Natural killer cell (primary cell): ENCODE data around the gene LAT. TPM values are rescaled to one million over a fixed set of nuclear protein-coding genes. Genes with fewer than 3 reads are reported as not detected.
"Not testable (repeated sequence)": the region's sequence is repeated elsewhere in the genome, so short reads cannot be mapped to it uniquely, and the experiment has no call there.

Experiments used
- ATAC-seq, 3 donors: fragments of 150-1000 bp in 2 of 3; fragments of 200-7000 bp in 1 of 3; cut with Tn5 transposase; 1 replicate in 1 of 3; 2 replicates in 2 of 3; pipeline ENCODE4 v1.10.0; 2021; ENCODE audit warnings: mild to moderate bottlenecking in 2 of 3, moderate library complexity in 2 of 3
- DNase-seq, 2 donors: peaks; one replicate each; pipeline versions ENCODE4 v3.0.0 to v3.0.0-alpha.2; 2013 to 2021; ENCODE audit warnings: mixed read lengths in 1 of 2
- H3K27ac ChIP-seq: one replicate; pipeline ENCODE4 v1.5.1; 2013; ENCODE audit warnings: mild to moderate bottlenecking, low read length
- H3K27me3 ChIP-seq: one replicate; pipeline ENCODE4 v1.6.1; 2013; ENCODE audit warnings: low read length; ENCODE audit not compliant: control insufficient read depth, insufficient read depth
- H3K36me3 ChIP-seq: one replicate; pipeline ENCODE4 v1.6.1; 2013; ENCODE audit warnings: low read length; ENCODE audit not compliant: control insufficient read depth, insufficient read depth
- H3K4me1 ChIP-seq: one replicate; pipeline ENCODE4 v1.6.1; 2013; ENCODE audit warnings: low read length; ENCODE audit not compliant: control insufficient read depth, insufficient read depth
- H3K4me3 ChIP-seq: one replicate; pipeline ENCODE4 v1.5.1; 2013; ENCODE audit warnings: low read length
- H3K9me3 ChIP-seq: one replicate; pipeline ENCODE4 v1.6.1; 2013; ENCODE audit warnings: low read length; ENCODE audit not compliant: control insufficient read depth, insufficient read depth
- H3K27ac Mint-ChIP-seq, 2 donors: one replicate each; pipeline ENCODE4 v1.8.0; 2022; ENCODE audit warnings: mild to moderate bottlenecking in 2 of 2, mixed read lengths in 2 of 2, moderate library complexity in 1 of 2
- H3K27me3 Mint-ChIP-seq, 2 donors: one replicate each; pipeline ENCODE4 v1.8.0; 2022; ENCODE audit warnings: low read depth in 2 of 2, mixed read lengths in 2 of 2
- H3K36me3 Mint-ChIP-seq: one replicate; pipeline ENCODE4 v1.8.0; 2022; ENCODE audit warnings: mixed read lengths
- H3K4me1 Mint-ChIP-seq, 2 donors: one replicate each; pipeline ENCODE4 v1.8.0; 2022; ENCODE audit warnings: mixed read lengths in 2 of 2
- H3K4me3 Mint-ChIP-seq: one replicate; pipeline ENCODE4 v1.8.0; 2022; ENCODE audit warnings: mild to moderate bottlenecking, moderate library complexity, mixed read lengths
- H3K9me3 Mint-ChIP-seq, 2 donors: one replicate each; pipeline ENCODE4 v1.8.0; 2022; ENCODE audit warnings: mixed read lengths in 2 of 2
- CTCF ChIP-seq: fragments of 200-600 bp; IDR thresholded peaks from one replicate; pipeline ENCODE4 v1.8.0; 2022; ENCODE audit warnings: antibody characterized with exemption
- WGBS: methylation state at CpG from one replicate; pipeline ENCODE4 v1.1.7; 2013; ENCODE audit warnings: missing lambda C conversion rate; ENCODE audit not compliant: insufficient coverage; 5-methylcytosine and 5-hydroxymethylcytosine counted together
- intact Hi-C: fragments of 100-400 bp; cut with micrococcal nuclease; formaldehyde crosslinking; loops from one replicate; pipeline ENCODE4 v1.14.2; 2022
- total RNA-seq, 4 donors: library from RNA; stranded (reverse); fragments of 120-200 nt in 1 of 4; gene quantifications; one replicate each; pipeline versions ENCODE4 v1.2.3 to v1.2.4, GENCODE V29; 2013 to 2022

The LAT gene
- total RNA-seq, 3 donors from 2014 or later (not counting 1 experiment from before 2014, with no cell fraction given) = 130 to 148 (median 147) TPM

GRCh38 chr16:28964496-28964895, 20.4 kb upstream of the LAT start:
- Histone ChIP-seq H3K27ac (no peak overlapping the region), H3K9me3 (no peaks in the 10 kb centered on the region), H3K4me1 (peaks cover 9% of the 10 kb centered on the region), H3K27me3 (no peaks in the 10 kb centered on the region), H3K4me3 (no peak overlapping the region), H3K36me3 (peaks cover 43% of the 10 kb centered on the region)
- Mint-ChIP-seq H3K4me3 (no peak overlapping the region), H3K27ac (no peak overlapping the region), H3K27me3 (no peaks in the 10 kb centered on the region), H3K9me3 (no peaks in the 10 kb centered on the region), H3K4me1 (peaks cover 5 to 13% of the 10 kb centered on the region in 2 donors), H3K36me3 (peaks cover 10% of the 10 kb centered on the region)
- intact Hi-C loops = no loop called here
- no peak for TF ChIP-seq CTCF
- no peak for DNase-seq
- WGBS = 92% methylated on average over 2 of the region's 2 CpGs
- ATAC-seq = no peak

GRCh38 chr16:28967156-28967555, 17.7 kb upstream of the LAT start:
- Histone ChIP-seq H3K27me3 (no peaks in the 10 kb centered on the region), H3K4me1 (peaks cover 9% of the 10 kb centered on the region), H3K27ac (no peak overlapping the region), H3K36me3 (peaks cover 31% of the 10 kb centered on the region), H3K4me3 (no peak overlapping the region), H3K9me3 (no peaks in the 10 kb centered on the region)
- ATAC-seq (peak in 1 of 3 donors; percentile 24), DNase-seq (no peak)
- H3K27ac Mint-ChIP-seq = no peak overlapping the region
- peaks cover 0 to 13% of the 10 kb centered on the region in 2 donors for H3K4me1 Mint-ChIP-seq
- TF ChIP-seq CTCF = no peak
- WGBS = 93% methylated on average over 4 of the region's 4 CpGs
- H3K36me3 Mint-ChIP-seq = no peaks in the 10 kb centered on the region
- H3K9me3 Mint-ChIP-seq = no peaks in the 10 kb centered on the region
- intact Hi-C loops = no loop called here
- no peaks in the 10 kb centered on the region for H3K27me3 Mint-ChIP-seq
- no peak overlapping the region for H3K4me3 Mint-ChIP-seq

- H3K27ac Mint-ChIP-seq, H3K27me3 Mint-ChIP-seq, DNase-seq, H3K27me3 ChIP-seq, H3K36me3 Mint-ChIP-seq, H3K27ac ChIP-seq, H3K36me3 ChIP-seq, H3K4me1 ChIP-seq, H3K9me3 ChIP-seq, H3K4me3 Mint-ChIP-seq, H3K4me3 ChIP-seq, ATAC-seq, intact Hi-C loops, H3K9me3 Mint-ChIP-seq: not testable (repeated sequence)
- WGBS = 92% methylated on average over 2 of the region's 2 CpGs
- H3K4me1 Mint-ChIP-seq = peaks cover 10 to 14% of the 10 kb centered on the region in 2 donors
Measured at GRCh38 chr16:28969696-28970095, 15.2 kb upstream of the LAT start.

- Mint-ChIP-seq H3K9me3 (no peaks in the 10 kb centered on the region), H3K4me1 (peaks cover 35 to 42% of the 10 kb centered on the region in 2 donors), H3K27me3 (no peaks in the 10 kb centered on the region), H3K36me3 (no peaks in the 10 kb centered on the region), H3K4me3 (peak overlapping the region; percentile 99), H3K27ac (peak overlapping the region; percentile 95 to 97)
- intact Hi-C loops = loop anchor here (1.0 kb wide), 1 partner anchor 49 kb away; the partner anchor contains the start of gene RABEP2
- under 1% methylated on average over 16 of the region's 17 CpGs for WGBS
- Histone ChIP-seq H3K36me3 (peaks cover 11% of the 10 kb centered on the region), H3K9me3 (no peaks in the 10 kb centered on the region), H3K4me1 (peaks cover 18% of the 10 kb centered on the region), H3K27me3 (no peaks in the 10 kb centered on the region), H3K4me3 (peak overlapping the region; percentile 65), H3K27ac (peak overlapping the region; percentile 57)
- no peak for TF ChIP-seq CTCF
- peak in 1 of 2 donors; percentile 52 for DNase-seq
- ATAC-seq = peak in 2 of 3 donors; percentile 3 to 10
Measured at GRCh38 chr16:28974007-28974436, 10.8 kb upstream of the LAT start.
